NOMO-1 treated with dmso at 0.1 percent for 144 hours (cell line): ENCODE measurements around the gene INAFM2.

ENCODE experiments used
- DNase-seq: peaks from one replicate; lab custom pipeline; 2025; ENCODE audit not compliant: unreplicated experiment; lab: John Stamatoyannopoulos, UW

INAFM2 gene

DNA sequence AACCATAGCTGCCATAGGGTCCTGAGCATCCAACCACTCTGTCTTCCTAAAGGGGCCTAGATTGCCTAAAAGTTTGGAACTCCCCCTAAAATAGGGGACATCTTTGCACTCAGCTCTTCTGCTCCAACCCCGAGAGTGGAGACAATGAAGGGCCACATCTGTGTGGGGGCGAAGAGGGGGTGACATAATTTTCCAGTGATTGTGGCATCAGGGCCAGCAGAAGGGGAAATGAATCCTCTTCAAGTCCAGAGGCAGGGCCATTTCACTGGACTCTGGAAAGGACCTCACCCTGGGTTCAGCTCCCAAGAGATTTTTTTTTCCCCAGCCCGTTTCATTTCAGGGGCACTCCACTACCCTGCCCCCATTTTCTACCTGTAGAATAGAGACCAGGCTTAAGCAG lies 36.0 kb upstream of the INAFM2 start:
- DNase-seq = no peak

DNA sequence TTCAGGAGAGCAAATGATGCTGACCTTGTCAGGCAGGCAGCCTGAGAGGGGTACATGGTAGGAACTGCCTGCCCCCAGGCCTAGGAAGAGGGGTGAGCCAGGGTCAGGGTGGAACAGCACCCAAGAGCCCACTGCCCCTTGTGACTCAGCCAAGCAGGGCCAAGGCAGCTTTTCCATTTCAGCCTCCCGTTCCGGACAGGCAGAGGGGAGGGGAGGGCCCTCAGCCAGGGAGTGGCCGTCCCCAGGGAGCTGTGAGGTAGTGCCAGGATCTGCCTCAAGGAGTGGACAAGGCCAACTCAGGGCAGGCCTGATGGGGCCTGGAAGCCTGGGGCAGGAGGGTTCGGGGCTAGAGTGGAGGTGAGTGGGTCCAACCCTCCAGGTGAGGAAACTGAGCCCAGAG lies 35.5 kb upstream of the INAFM2 start:
- no peak for DNase-seq

DNA sequence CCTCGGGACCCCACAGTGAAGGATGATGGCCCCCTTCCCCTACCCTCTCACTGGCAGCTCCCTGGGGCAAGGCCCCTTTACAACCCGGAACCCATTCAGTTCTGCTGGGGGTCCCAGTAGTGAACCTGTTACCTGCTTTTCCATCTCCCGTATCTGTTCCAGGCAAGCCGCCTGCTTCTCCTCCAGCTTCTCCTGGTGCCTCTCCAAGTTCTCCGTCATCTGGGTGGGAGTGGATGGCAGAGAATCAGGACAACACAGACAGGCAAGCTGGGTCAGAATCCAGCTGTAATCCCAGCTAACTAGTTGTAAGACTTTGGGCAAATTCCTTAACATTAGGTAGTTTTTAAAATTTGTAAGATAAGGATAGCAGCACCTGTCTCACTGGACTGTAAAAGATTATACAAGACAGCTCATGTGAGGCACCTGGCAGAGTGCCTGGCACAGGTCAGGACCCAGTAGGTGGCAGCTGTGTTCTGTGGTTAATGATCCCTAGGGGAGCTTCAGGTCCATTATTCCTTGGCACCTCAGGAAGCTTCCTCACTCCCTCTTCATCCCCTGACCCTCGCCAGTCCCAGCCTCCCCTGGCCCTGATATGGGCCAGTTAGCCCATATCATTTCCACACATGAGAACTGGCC lies 34.2 kb upstream of the INAFM2 start:
- DNase-seq = no peak

DNA sequence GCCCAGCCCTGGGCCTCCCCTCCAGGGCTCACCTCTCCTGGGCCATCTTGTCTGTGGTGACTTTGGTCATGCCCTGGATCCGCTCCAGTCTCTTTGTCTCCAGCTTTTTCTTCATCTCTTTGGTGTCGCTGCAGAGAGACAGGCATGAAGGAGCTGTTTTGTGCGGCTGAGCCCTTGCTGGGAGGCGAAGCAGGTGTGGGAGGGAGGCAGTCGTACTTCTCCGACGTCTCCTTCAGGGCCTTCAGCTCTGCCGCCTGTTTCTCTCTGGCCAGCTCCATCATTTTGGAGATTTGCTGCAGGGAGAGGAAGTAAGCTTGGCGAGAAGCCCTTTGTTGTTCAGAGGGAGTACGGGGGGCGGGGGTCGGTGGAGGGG lies 33.0 kb upstream of the INAFM2 start:
- no peak for DNase-seq

- DNase-seq = no peak
These were observed 32.4 kb upstream of the INAFM2 start for GRCh38 chr15:40290918-40291574.

DNA sequence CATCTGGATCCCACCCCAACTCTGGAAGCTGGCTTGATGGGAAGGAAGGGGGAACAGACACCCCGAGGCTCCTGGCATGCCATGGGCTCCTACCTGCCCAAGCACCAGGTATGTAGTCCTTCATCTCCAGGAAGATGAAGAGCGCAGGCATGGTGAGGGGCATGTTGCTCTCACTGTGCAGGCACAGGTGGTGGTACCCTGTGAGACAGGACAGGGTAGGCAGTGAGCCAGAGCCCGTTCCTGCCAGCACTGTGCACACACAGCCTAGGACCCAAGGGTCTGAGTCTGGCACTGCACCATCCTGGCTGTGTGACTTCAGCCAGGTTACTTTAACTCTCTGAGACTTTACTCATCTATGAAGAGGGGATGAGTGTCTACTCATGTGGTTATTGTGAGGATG lies 31.2 kb upstream of the INAFM2 start:
- no peak for DNase-seq

GRCh38 chr15:40293006-40293405 lies 30.5 kb upstream of the INAFM2 start:
- no peak for DNase-seq

GRCh38 chr15:40293905-40294895 lies 29.3 kb upstream of the INAFM2 start:
- no peak for DNase-seq

GRCh38 chr15:40295297-40295696 lies 28.2 kb upstream of the INAFM2 start:
- no peak for DNase-seq

- DNase-seq = no peak
These were observed 27.5 kb upstream of the INAFM2 start for GRCh38 chr15:40295877-40296560.

- DNase-seq = no peak
These were observed 26.8 kb upstream of the INAFM2 start for GRCh38 chr15:40296561-40297230.

DNA sequence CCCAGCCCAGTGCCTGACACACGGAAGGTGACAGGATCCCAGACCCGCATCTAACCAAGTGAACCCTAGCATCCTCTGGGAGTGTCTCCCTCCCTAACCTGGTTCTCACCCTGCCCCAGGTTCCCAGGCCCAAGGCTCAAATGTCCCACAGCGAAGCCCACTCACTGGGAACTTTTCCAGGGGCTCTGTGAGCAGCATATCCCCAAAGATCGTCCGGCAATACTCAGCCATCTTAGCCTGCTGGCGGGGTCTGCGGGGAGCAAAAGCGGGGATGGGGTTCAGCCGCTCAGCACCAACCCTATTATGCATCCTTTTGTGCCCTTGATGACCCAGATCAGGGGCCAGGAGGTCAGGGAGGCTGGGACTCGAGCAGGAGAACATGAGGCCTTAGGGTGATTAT lies 26.1 kb upstream of the INAFM2 start:
- DNase-seq = no peak

DNA sequence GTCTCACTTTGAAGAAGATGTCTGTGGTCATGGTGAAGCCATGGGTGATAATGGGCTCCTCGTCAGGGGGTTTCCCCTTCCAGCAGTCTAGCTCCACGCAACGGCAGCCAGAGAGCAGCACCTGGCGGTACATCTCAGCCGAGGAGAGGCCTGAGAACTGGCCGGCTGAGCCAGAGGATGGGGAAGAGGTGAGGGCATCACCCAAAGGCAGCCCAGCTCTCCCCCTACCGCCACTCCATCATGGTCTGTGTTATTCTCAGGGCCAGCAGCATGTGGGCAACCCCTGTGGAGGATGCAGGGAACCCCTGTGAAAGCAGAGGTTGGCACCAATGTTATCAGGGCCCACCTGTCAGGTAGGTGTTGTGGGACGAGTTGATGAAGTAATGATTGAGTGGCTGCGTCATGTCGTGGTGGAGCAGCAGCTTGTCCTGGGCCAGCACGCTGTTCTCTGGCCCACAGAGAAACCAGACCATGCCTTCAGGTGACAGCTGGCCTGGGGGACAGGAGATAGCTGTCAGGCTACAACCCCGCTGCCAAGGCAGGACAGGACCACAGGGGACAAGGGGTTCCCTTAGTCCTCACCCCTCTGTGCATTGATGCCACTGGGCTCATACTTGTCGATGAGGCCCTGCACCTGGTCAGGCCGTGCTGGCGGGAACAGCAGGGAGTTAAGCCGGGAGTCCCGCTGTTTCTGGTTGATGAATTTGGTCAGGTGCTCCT lies 25.1 kb upstream of the INAFM2 start:
- DNase-seq = no peak

GRCh38 chr15:40300367-40300766 lies 23.1 kb upstream of the INAFM2 start:
- DNase-seq = no peak

GRCh38 chr15:40300771-40301170 lies 22.7 kb upstream of the INAFM2 start:
- DNase-seq = no peak

DNA sequence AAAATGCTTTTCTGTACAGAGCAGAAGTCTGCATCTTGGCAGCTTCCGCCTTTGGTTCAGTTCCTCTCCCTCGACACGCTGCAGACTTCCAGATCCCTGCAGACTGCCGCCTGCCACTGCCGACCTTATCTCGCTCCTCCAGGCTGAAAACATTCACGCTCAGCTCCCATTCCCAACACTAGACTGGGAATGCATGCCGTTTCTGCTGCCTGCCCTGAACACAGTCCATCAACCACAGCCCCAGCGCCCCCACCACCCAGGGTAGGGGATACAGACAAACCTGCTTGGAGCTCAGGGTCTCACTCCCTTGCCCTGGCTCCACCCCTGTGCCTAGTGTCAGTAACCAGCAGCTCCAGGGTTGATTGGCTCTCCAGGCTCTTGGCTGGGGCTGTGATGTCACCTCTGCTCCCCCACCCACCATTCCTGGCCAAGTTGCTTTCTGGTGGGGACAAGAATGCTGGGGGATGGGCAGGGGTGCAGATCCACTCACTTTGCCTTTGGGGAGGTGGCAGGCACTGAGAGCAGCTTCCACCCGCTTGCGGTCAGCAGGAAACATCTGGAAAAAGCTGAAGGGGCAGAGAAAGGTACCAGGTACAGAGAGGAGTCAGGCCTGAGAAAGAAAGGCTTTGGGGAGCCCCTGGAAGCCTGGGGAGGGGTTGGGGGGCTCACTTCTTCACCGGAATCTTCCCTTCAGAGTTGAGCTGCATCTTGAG lies 21.9 kb upstream of the INAFM2 start:
- DNase-seq = no peak

DNA sequence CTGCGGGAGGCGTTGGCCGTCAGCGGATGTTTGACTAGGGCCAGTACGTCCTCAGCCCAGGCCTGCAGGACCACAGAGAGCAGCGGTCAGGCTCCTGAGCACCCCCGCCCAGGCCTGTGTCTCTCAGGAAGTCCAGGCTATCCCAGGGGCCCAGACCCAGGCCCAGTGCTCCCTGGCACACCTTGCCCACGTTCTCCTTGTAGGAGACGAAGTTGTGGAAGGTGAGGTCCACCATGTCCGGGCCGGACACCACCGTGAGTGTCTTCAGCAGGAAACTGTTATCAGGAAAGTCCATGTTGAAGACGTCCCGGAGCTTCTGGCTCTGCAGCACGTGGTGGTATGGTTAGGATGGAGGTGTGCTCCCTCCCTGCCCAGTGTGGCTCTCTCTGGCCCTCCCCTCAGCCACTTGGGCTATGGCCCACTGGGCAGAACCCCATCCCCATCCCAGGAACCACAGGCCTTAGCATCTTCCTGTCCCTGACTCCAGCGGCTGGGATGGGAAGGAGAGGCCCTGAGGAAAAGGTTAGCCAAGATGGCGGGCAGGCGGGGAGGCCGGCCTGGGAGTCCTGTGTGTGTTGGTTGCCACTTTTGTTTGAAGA lies 21.1 kb upstream of the INAFM2 start:
- no peak for DNase-seq

GRCh38 chr15:40302981-40303380 lies 20.5 kb upstream of the INAFM2 start:
- DNase-seq = no peak

DNA sequence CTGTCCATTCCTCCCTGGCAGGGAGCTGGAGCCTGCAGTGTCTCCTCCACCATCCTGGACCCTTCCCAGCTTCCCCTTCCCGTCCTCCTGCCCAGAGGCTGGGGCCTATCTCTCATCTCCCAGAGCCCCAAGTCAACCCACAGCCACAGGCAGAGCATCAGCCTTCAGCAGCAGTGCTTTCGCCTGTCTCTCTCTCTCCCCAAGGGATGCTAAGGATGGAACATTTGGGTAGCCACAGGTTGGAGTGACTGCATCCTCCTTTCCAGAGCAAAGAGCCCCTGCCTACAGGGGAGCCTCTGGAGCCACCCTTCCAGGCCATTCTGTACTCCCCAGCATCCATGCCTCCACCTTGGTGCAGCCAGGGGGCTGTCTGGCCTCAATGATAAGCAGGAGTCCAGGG lies 19.9 kb upstream of the INAFM2 start:
- no peak for DNase-seq
